ENCODE data around the gene KLF17.

- TF ChIP-seq CTCF (IDR thresholded peaks at IDR 0.05; ENCODE audit: low read length) (no peak), EZH2 (optimal IDR thresholded peaks at IDR 0.05; ENCODE audit: low read depth, low read length) (no peak)
Measured at GRCh38 chr1:44079566-44079965, 39.1 kb upstream of the KLF17 start.

All from MM.1S (cell line).